GM19193 (cell line): ENCODE measurements around the gene HECW1.

Experiments used
- POLR2A ChIP-seq: IDR thresholded peaks from 4 replicates; pipeline ENCODE4 v1.6.1; 2011; ENCODE audit not compliant: insufficient read depth, insufficient read length; ENCODE audit errors: extremely low read depth

Gene HECW1

DNA sequence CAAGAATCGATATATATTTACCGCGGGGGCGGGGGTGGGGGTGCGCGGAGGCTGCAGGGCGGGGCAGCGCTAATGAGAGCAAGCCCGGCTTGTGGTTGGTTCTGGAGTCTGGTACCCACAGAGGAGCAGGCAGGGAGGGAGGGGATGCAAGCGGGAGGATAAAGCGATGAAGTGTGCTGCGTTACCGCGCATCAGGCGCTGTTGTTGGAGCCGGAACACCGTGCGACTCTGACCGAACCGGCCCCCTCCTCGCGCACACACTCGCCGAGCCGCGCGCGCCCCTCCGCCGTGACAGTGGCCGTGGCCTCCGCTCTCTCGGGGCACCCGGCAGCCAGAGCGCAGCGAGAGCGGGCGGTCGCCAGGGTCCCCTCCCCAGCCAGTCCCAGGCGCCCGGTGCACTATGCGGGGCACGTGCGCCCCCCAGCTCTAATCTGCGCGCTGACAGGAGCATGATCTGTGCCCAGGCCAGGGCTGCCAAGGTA is at the start of gene HECW1:
TSS of gene HECW1 (plus strand) at position 189 of the 482 bp plus-strand sequence. CDS start 131,259 bp downstream, outside the sequence.
- no peak for TF ChIP-seq POLR2A

- TF ChIP-seq POLR2A: no peak
Measured at GRCh38 chr7:43071604-43072003, 40.8 kb upstream of the HECW1 start.

DNA sequence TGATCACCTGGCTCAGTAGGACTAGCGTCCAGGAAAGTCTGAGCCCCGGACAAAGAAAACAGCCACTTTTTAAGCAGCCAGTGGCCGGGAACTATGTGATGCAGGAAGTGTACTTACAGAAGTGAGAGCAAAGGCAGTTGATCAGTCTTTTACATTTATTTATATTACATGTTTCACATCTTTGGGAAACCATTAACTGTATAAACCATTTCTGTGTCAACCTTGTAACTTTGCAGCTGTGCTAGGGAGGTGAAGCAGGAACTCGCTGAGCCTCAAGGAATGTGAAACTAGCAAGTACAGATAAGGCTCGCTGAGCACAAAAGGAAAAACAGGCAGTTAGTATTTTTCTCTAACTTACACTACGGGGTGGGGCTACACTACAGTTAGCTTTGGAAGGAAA is 39.9 kb upstream of the HECW1 start:
- no peak for TF ChIP-seq POLR2A

GRCh38 chr7:43076189-43076605 is 36.2 kb upstream of the HECW1 start:
- no peak for TF ChIP-seq POLR2A

GRCh38 chr7:43076606-43077005 is 35.8 kb upstream of the HECW1 start:
- TF ChIP-seq POLR2A: no peak

DNA sequence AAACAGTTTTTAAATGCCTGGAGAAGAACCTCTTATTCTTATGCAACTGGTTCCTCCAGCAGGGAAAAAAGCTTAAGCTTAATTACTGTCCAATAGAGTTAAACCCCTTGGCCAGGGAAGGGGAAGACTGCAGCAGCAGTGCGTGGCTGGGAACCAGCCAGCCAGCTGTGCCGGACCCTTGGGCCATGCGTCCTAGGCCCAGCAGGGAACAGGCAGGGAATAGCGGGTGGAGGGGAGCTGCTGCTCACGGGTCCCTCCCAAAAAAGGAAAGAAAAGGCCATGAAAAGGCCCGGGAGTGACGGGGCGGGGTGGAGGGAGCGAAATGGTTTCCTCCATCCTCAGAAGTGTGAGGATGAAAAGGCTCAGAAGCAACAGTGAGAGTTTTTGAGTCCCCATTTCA is 35.2 kb upstream of the HECW1 start:
- no peak for TF ChIP-seq POLR2A

DNA sequence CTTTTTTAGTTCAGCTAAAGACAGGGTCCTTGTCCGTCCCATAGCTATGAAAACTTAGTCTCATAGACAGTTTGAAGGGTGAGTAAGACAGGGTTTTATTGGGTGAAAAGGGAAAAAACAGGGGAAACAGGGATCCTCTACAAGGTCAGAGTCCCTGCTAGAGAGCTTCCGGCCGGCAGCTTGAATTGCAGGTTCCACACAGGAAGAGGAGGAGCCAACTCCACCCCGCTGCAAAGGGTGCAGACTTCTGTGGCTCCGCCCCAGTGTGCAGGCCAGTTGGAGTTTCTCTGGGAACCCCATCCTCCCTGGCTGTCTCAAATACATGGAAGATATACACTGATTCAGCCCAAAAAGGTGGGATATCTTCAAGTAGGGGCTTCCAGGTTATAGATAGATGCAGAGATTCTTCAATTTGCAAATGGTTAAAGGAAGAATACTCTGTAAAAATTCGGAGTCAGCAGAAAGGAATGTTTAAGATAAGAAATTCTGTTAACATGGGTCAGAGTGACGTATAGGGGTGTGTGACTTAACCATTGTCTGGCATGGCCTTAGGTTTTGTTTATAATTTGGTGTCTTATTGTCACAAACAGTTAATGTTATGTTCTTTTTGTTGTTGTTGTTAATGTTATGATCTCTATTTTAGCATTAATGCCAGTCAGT is 34.6 kb upstream of the HECW1 start:
- no peak for TF ChIP-seq POLR2A

DNA sequence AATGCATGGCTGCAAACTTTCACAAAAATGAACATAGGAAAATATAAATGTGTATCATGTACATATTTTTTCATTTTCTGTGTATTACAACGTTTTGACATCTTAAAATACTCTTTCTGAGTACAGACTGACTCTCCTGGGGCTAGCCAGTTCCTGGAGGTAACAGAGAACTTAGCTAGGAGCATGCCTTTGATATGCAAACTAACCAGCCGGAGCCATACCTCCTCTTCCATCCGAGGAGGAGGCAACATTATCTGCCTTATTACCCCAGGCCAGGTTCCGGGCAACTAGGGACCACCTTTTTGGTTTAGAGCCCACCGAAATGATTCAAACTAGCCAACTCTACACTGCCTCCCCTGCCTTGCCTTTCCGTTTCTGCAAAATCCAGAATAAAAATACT is 33.7 kb upstream of the HECW1 start:
- TF ChIP-seq POLR2A: no peak

GRCh38 chr7:43081603-43082002 is 30.8 kb upstream of the HECW1 start:
- TF ChIP-seq POLR2A: no peak

- TF ChIP-seq POLR2A: no peak
Measured at GRCh38 chr7:43083106-43083505, 29.3 kb upstream of the HECW1 start.

DNA sequence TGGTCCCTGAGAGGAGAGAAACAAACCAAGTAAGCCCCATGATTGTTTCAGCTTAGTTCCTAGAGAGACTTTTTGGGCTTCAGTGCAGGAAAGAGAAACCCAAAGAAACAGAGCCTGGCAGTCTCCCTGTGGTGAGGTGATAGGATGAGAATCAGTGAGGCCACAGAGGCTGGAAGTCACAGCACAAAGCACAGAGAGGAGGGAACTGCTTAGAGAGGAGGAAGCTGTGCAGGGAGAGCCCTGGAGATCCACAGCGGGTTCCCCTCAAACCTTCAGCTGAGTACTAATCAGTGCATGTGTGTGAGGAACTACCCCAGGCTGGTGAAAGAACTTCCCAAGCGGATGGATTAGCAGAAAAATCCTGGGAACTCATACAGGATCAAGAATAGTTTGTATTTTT is 27.4 kb upstream of the HECW1 start:
- no peak for TF ChIP-seq POLR2A

GRCh38 chr7:43085992-43086391 is 26.5 kb upstream of the HECW1 start:
- TF ChIP-seq POLR2A: no peak

DNA sequence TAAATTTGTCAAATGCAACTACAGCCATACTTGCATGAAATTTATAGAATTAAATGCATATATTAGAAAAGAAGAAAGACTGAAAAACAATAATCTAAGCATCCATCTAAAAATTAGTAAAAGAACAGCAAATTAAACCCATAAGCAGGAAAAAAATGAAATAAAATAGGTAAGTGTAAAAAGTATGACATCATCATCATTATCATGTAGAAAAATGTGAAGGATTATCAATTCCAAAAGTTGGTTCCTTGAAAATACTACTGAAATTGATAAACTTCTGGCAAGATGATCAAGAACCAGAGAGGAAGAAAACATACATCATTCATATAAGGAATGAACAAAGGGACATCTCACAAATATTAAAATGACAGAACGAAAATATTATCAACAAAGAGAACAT is 19.6 kb upstream of the HECW1 start:
- no peak for TF ChIP-seq POLR2A

- TF ChIP-seq POLR2A: no peak
Measured at GRCh38 chr7:43096875-43097274, 15.6 kb upstream of the HECW1 start.

- TF ChIP-seq POLR2A: no peak
Measured at GRCh38 chr7:43099750-43100149, 12.7 kb upstream of the HECW1 start.

- TF ChIP-seq POLR2A: no peak
Measured at GRCh38 chr7:43104874-43105520, 7.5 kb upstream of the HECW1 start.

- no peak for TF ChIP-seq POLR2A
Measured at GRCh38 chr7:43105521-43106120, 6.8 kb upstream of the HECW1 start.
